Adrenal gland (tissue), 5 donors: Measurements from ENCODE around the gene MVB12B.

Experiments used
- POLR2A ChIP-seq, 2 donors: fragments of 450-650 bp; IDR thresholded peaks; one replicate each; pipeline ENCODE4 v1.6.1; 2017; ENCODE audit warnings: antibody characterized with exemption in 2 of 2, mild to moderate bottlenecking in 2 of 2, moderate library complexity in 1 of 2
- TF ChIP-seq, protein P1 (sequence below), 6 experiments: fragments of 450-650 bp in 4 of 6; fragments of 200-600 bp in 2 of 6; sonication (generic) in 1 of 6; IDR thresholded peaks; 1 replicate in 5 of 6; 2 replicates in 1 of 6; pipeline versions ENCODE4 v1.5.1 to v1.8.0; 2016 to 2021; ENCODE audit warnings: antibody characterized with exemption in 6 of 6, mild to moderate bottlenecking in 2 of 6, moderate library complexity in 1 of 6
- donor health status: DM: no; HTN: no; CAD: no.

DNA sequence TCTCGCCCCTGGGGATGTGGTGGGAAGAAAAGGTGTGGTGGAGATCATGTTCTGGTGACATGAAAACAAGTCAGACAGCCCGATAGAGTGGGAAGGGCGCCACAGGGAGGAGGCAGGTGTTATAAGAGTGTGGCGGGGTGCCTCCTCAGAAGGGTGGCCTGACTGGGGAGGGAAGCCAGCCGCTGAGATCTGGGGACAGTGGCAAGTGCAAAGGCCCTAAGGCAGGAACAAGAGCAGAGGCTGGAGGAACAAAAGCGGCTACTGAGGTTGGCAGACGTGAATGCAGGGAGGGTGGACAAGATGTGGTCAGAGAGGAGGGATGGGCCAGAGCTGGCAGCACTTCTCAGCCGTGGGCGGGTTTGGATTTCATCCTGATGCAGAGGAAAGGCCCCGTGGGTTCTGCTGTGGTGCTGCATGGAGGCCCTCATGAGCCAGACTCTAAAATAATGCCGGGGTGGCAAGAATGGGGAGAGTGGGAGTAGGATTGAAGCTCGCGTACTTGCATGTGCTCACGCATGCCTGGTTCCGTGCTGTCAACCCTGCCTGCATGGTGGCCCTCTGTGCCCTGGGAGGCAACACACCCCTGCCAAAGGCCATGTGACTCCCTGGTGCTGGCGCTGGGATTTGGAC, 89.2 kb downstream of the MVB12B start:
- TF ChIP-seq, protein P1, sequence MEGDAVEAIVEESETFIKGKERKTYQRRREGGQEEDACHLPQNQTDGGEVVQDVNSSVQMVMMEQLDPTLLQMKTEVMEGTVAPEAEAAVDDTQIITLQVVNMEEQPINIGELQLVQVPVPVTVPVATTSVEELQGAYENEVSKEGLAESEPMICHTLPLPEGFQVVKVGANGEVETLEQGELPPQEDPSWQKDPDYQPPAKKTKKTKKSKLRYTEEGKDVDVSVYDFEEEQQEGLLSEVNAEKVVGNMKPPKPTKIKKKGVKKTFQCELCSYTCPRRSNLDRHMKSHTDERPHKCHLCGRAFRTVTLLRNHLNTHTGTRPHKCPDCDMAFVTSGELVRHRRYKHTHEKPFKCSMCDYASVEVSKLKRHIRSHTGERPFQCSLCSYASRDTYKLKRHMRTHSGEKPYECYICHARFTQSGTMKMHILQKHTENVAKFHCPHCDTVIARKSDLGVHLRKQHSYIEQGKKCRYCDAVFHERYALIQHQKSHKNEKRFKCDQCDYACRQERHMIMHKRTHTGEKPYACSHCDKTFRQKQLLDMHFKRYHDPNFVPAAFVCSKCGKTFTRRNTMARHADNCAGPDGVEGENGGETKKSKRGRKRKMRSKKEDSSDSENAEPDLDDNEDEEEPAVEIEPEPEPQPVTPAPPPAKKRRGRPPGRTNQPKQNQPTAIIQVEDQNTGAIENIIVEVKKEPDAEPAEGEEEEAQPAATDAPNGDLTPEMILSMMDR (IDR thresholded peaks at IDR 0.05) = no peak
- no peak for TF ChIP-seq POLR2A (IDR thresholded peaks at IDR 0.05)
